HL-60 (cell line): Measurements from ENCODE around the gene BCL3.

Experiments
- DNase-seq, 2 experiments: peaks; one replicate each; pipeline ENCODE4 v3.0.0-alpha.2; 2010 to 2020; ENCODE audit warnings: low read depth in 1 of 2, low spot score in 1 of 2
- H3K27ac ChIP-seq: fragments of 250-450 bp; sonication (Bioruptor Pico); replicated peaks from 2 replicates; pipeline ENCODE4 v1.5.1; 2020; ENCODE audit warnings: mild to moderate bottlenecking, moderate library complexity
- H3K27me3 ChIP-seq: fragments of 250-450 bp; sonication (Bioruptor Pico); 2 replicates; pipeline ENCODE4 v1.5.1; 2021; ENCODE audit warnings: mild to moderate bottlenecking, moderate library complexity; ENCODE audit not compliant: insufficient read depth, poor library complexity, severe bottlenecking
- H3K4me3 ChIP-seq: replicated peaks from 2 replicates; pipeline ENCODE4 v1.5.1; 2011; ENCODE audit warnings: mild to moderate bottlenecking, control low read depth, low read length; ENCODE audit not compliant: insufficient read depth
- GABPA ChIP-seq: IDR thresholded peaks from 2 replicates; pipeline ENCODE4 v1.6.1; 2012; ENCODE audit warnings: low read depth
- POLR2AphosphoS5 ChIP-seq: IDR thresholded peaks from 2 replicates; pipeline ENCODE4 v1.6.1; 2012; ENCODE audit warnings: low read depth
- SPI1 ChIP-seq: IDR thresholded peaks from 2 replicates; pipeline ENCODE4 v1.6.1; 2012; ENCODE audit warnings: low read depth, mild to moderate bottlenecking, borderline replicate concordance
- TF ChIP-seq, protein P1 (sequence below): IDR thresholded peaks from 2 replicates; pipeline ENCODE4 v1.6.1; 2012; ENCODE audit warnings: low read depth; ENCODE audit not compliant: insufficient replicate concordance
- TF ChIP-seq, protein P2 (sequence below): IDR thresholded peaks from one replicate; pipeline ENCODE4 v1.5.1; 2011; ENCODE audit warnings: low read length, control low read depth, inconsistent platforms; ENCODE audit not compliant: insufficient read depth

The BCL3 gene

DNA sequence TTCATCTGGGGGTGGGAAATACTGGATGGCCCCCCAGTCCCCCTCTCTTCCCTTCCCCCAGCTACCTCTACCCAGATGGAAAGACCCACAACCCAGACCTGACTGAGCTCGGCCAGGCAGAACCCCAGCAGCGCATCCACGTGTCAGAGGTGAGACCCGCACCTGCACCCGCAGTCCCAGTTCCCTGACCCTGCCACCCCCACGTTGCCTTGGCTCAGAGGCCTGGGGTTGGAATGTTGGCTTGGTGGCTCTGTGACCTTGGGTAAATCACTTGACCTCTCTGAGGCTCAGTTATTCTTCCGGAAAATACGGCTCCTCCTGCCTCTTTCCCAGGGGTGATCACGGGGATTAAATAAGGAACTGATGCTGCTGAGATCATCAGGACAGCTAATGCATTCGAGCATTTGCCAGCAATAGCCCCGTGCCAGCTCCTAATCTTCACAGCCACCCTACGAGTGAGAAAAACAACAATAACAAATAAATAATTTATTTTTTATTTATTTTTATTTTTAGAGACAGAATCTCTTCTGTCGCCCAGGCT is 41.5 kb downstream of the BCL3 start:
- no peak overlapping the region for H3K27ac ChIP-seq
- no peak overlapping the region for H3K4me3 ChIP-seq
- no peaks in the 10 kb centered on the region for H3K27me3 ChIP-seq
- TF ChIP-seq, protein P1, sequence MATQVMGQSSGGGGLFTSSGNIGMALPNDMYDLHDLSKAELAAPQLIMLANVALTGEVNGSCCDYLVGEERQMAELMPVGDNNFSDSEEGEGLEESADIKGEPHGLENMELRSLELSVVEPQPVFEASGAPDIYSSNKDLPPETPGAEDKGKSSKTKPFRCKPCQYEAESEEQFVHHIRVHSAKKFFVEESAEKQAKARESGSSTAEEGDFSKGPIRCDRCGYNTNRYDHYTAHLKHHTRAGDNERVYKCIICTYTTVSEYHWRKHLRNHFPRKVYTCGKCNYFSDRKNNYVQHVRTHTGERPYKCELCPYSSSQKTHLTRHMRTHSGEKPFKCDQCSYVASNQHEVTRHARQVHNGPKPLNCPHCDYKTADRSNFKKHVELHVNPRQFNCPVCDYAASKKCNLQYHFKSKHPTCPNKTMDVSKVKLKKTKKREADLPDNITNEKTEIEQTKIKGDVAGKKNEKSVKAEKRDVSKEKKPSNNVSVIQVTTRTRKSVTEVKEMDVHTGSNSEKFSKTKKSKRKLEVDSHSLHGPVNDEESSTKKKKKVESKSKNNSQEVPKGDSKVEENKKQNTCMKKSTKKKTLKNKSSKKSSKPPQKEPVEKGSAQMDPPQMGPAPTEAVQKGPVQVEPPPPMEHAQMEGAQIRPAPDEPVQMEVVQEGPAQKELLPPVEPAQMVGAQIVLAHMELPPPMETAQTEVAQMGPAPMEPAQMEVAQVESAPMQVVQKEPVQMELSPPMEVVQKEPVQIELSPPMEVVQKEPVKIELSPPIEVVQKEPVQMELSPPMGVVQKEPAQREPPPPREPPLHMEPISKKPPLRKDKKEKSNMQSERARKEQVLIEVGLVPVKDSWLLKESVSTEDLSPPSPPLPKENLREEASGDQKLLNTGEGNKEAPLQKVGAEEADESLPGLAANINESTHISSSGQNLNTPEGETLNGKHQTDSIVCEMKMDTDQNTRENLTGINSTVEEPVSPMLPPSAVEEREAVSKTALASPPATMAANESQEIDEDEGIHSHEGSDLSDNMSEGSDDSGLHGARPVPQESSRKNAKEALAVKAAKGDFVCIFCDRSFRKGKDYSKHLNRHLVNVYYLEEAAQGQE = no peak
- no peak for TF ChIP-seq POLR2AphosphoS5
- no peak for DNase-seq

DNA sequence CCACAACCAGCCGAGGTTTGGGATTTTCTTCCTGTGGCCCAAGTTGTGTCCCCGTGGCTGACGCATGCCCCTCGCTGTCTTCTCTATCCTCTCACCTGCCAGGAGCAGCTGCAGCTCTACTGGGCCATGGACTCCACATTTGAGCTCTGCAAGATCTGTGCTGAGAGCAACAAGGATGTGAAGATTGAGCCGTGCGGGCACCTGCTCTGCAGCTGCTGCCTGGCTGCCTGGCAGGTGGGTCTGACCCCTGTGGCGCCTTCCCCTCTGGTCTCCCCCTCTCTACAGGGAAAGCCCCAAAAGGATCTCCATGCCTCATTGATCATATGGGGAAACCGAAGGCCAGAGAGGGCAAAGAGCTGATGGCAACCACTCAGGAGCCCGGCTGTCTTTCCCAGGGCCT is 43.8 kb downstream of the BCL3 start:
- Histone ChIP-seq H3K4me3 (no peak overlapping the region), H3K27ac (no peak overlapping the region), H3K27me3 (no peaks in the 10 kb centered on the region)
- no peak for DNase-seq
- no peak for TF ChIP-seq GABPA
- TF ChIP-seq, protein P1 = no peak
- no peak for TF ChIP-seq SPI1
- TF ChIP-seq, protein P2, sequence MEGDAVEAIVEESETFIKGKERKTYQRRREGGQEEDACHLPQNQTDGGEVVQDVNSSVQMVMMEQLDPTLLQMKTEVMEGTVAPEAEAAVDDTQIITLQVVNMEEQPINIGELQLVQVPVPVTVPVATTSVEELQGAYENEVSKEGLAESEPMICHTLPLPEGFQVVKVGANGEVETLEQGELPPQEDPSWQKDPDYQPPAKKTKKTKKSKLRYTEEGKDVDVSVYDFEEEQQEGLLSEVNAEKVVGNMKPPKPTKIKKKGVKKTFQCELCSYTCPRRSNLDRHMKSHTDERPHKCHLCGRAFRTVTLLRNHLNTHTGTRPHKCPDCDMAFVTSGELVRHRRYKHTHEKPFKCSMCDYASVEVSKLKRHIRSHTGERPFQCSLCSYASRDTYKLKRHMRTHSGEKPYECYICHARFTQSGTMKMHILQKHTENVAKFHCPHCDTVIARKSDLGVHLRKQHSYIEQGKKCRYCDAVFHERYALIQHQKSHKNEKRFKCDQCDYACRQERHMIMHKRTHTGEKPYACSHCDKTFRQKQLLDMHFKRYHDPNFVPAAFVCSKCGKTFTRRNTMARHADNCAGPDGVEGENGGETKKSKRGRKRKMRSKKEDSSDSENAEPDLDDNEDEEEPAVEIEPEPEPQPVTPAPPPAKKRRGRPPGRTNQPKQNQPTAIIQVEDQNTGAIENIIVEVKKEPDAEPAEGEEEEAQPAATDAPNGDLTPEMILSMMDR = no peak
- no peak for TF ChIP-seq POLR2AphosphoS5

DNA sequence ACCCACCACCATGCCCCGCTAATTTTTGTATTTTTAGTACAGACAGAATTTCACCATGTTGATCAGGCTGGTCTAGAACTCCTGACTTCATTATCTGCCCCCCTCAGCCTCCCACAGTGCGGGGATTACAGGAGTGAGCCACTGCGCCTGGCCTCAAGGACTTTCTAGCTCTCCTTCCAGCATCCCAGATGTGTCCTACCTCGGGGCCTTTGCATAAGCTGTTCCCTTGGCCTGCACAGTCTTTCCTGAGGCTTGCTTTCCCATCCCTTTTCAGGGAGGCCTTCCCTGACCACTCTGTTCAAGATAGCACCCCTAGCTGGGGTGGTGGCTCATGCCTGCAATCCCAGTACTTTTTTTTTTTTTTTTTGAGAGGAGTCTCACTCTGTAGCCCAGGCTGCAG is 46.1 kb downstream of the BCL3 start:
- TF ChIP-seq GABPA (no peak), SPI1 (no peak), POLR2AphosphoS5 (no peak)
- TF ChIP-seq, protein P1 = no peak
- TF ChIP-seq, protein P2 = no peak
- H3K4me3 ChIP-seq = no peak overlapping the region
- H3K27me3 ChIP-seq = no peaks in the 10 kb centered on the region
- DNase-seq = no peak
- H3K27ac ChIP-seq = no peak overlapping the region
